ENCODE results near the gene C3orf20. TPM values are rescaled to one million over a fixed set of nuclear protein-coding genes. Genes with fewer than 3 reads are reported as not detected.
"Not testable (repeated sequence)": the region's sequence is repeated elsewhere in the genome, so short reads cannot be mapped to it uniquely, and the experiment has no call there.

Gene C3orf20
- total RNA-seq, 1 donor from 2014 or later = not detected

GRCh38 chr3:14728113-14728512 is 53.2 kb downstream of the C3orf20 start:
- no peak for ATAC-seq
- intact Hi-C loops (cut with DNase I) = no loop called here

DNA sequence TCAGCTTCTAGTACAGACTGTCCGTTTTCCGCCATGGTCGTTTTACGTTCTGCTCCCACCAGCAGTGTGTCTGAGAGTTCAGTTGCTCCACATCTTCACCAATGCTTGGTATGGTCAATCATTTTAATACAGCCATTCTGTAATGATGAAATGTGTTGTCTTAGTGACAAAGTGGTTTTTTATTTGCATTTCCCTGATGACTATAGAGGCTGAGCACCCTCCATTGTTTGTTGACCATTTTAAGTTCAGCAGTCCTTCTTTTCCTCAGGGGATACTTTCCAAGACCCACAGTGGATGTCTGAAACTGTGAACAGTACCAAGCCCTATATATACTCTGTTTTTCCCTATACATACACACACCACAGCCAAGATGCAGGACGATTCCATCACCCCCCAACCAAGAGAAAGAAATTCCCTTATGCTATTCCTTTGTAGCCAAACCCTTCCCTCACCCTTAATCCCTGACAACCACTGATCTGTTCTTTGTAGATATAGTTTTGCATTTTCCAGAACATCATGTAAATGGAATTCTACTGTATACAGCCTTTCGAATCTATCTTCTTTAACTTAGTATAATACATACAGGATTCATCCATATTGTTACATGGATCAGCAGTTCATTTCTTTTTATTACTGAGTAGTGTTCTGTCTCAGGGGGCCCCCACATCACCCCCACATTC is 55.9 kb downstream of the C3orf20 start:
- ATAC-seq (no peak), DNase-seq (ENCODE audit: missing footprints) (no peak)
- intact Hi-C loops (cut with DNase I) = no loop called here

More at GRCh38 chr3:14728113-14728512, 53.2 kb downstream of the C3orf20 start:
- DNase-seq (ENCODE audit: missing footprints) = no peak

GRCh38 chr3:14740983-14741382 is 66.0 kb downstream of the C3orf20 start:
- intact Hi-C loops (cut with DNase I) = no loop called here
- ATAC-seq = peak; percentile 46
- no peak for DNase-seq (ENCODE audit: missing footprints)

DNA sequence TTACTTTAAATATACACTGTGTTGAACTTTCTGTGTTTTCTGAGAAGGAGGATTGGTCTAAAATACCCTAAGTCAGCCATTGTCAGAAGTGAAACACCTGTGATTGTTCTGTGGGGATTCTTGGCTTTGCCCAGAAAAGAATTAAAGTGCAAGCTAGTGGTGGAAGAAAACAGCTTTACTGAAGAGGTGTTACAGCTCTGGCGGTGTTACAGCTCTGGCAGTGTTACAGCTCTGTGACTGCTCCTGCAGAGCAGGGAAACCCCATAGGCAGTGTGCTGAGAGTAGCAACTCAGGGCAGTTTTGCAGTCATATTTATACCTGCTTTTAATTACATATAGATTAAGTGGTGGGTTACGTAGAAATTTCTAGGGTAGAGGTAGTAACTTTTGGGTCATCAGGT is 66.6 kb downstream of the C3orf20 start:
- intact Hi-C loops (cut with DNase I) = no loop called here
- DNase-seq (ENCODE audit: missing footprints) (no peak), ATAC-seq (no peak)

- intact Hi-C loops (cut with DNase I) = no loop called here
- DNase-seq (ENCODE audit: missing footprints) (no peak), ATAC-seq (no peak)
Observed at GRCh38 chr3:14744556-14744955, 69.6 kb downstream of the C3orf20 start.

DNA sequence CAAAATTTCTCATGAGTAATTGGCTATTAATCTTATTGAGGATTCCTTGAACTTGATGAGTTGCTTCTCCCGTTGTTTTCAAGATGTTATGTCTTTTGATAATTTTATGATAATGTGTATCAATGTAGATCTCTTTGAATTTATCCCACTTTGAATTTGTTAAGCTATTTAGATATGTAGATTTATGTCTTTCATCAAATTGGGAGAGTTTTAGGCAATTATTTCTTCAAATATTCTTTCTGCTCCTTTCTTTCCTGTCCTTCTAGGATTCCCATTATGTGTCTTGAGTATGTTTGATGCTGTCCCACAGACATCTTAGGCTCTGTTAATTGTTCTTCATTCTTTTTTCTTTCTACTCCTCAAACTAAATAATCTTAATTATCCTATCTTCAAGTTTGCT is 75.7 kb downstream of the C3orf20 start:
- ATAC-seq = no peak
- no peak for DNase-seq (ENCODE audit: missing footprints)
- intact Hi-C loops (cut with DNase I) = no loop called here

GRCh38 chr3:14752979-14753378 is 78.0 kb downstream of the C3orf20 start:
- DNase-seq (ENCODE audit: missing footprints); ATAC-seq; intact Hi-C loops (cut with DNase I): not testable (repeated sequence)

- DNase-seq (ENCODE audit: missing footprints) (no peak), ATAC-seq (no peak)
- intact Hi-C loops (cut with DNase I) = no loop called here
Observed at GRCh38 chr3:14757153-14757700, 82.3 kb downstream of the C3orf20 start.

DNA sequence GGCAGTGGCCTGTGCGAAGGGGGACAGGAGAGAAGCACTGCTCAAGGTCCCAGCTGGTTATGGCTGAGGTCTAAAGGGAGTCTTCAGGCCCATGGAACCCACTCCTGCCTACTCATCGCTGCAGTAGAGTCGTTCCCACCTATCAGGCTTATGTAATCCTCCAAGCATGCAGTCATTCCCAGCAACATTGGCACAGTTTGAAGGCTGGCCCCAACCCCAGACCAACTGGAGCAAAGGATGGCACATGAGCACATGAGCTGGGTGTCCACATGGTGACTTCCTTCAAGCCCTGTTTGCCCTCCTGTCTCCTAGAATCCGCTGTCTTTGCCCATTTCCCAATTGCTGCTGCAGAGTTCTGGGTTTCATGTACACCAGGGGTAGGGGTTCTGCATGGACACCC is 83.4 kb downstream of the C3orf20 start:
- ATAC-seq = no peak
- intact Hi-C loops (cut with DNase I) = no loop called here
- DNase-seq (ENCODE audit: missing footprints) = no peak

DNA sequence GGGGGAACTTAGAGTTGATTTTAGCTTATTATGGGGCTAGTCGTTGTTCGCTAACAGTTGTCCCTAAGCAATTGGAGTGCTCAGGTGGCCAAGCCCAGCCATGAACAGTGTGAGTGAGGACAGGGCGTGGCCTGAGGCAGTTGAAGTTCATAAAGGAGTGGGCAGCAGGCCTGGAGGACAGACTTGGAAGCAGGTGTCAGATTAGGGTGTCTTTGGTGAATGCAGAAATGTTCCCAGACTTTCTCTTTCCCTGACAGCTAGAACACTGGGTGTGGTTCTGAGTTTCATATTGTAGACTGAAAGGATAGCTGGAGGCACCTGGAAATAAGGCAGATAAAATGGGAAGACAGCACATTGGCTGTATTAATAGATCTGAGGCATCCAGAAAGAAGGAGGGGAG is 84.0 kb downstream of the C3orf20 start:
- DNase-seq (ENCODE audit: missing footprints) (no peak), ATAC-seq (no peak)
- intact Hi-C loops (cut with DNase I) = no loop called here

GRCh38 chr3:14760185-14760584 is 85.2 kb downstream of the C3orf20 start:
- intact Hi-C loops (cut with DNase I) = no loop called here
- ATAC-seq (no peak), DNase-seq (ENCODE audit: missing footprints) (no peak)

- ATAC-seq (no peak), DNase-seq (ENCODE audit: missing footprints) (no peak)
- intact Hi-C loops (cut with DNase I) = no loop called here
Observed at GRCh38 chr3:14761121-14761672, 86.3 kb downstream of the C3orf20 start.

GRCh38 chr3:14761866-14762265 is 86.9 kb downstream of the C3orf20 start:
- DNase-seq (ENCODE audit: missing footprints) = no peak
- intact Hi-C loops (cut with DNase I) = no loop called here
- ATAC-seq = no peak

GRCh38 chr3:14762701-14763100 is 87.8 kb downstream of the C3orf20 start:
- intact Hi-C loops (cut with DNase I) = no loop called here
- DNase-seq (ENCODE audit: missing footprints) (no peak), ATAC-seq (no peak)

GRCh38 chr3:14764331-14765059 is 89.6 kb downstream of the C3orf20 start:
- DNase-seq (ENCODE audit: missing footprints) (no peak), ATAC-seq (no peak)
- intact Hi-C loops (cut with DNase I) = no loop called here

DNA sequence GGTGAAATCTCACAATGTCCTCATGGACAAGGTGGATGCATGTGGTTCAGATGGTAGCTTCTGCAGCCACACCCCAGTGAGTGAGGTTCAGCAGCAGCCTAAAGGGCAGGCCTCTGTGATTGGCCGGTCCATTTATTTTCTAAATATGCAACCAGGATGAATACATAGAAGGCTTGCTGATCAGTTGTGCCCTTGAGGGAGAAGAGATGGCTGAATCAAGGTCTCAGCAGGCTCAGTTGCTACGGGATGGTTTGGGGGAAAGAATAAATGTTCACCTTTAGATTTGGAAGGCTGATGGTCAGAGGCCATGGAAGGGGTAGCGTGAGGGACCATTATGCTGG is 90.1 kb downstream of the C3orf20 start:
- no peak for ATAC-seq
- intact Hi-C loops (cut with DNase I) = no loop called here
- no peak for DNase-seq (ENCODE audit: missing footprints)

DNA sequence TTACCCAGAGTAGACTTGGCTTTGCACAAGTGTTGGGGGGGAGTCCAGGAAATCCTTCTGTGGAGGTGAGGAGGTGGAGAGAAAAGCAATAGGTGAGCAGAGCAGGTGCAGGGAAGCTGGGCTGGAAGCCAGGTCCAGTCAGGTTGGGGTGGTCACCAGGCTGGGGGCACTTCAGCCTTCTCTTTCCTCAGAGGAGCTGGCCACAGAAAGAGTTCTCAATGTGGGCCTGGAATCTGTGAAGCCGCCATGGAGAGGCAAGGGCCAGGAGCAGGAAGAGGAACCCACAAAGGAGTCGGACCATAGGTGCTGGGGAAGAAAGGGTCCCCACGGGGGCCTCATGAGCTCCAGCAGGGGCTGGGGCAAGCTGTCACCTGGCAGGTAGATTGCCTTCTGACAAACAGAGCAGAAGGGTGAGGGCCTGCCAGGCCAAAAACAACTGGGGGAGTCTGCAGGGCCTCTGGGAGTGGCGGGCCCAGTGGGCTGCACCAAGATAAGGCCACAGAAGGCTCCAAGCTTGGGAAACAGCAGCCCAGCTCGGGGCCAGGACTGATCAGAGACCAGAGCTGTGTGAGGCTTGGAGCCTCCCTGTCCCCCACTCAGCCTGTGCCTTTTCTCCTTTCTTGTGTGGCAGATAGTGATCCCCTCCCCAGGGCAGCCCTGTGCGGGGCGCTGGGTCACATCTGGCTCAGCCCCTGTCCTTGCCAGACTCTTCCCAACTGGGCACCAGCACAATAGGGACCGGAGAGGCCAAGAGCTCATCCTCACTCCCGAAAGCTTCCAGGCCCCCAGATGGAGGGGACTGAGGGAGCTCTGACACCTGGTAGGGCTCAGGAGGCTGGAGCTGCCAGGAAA is 90.9 kb downstream of the C3orf20 start:
- intact Hi-C loops (cut with DNase I) = no loop called here
- ATAC-seq (no peak), DNase-seq (ENCODE audit: missing footprints) (no peak)

DNA sequence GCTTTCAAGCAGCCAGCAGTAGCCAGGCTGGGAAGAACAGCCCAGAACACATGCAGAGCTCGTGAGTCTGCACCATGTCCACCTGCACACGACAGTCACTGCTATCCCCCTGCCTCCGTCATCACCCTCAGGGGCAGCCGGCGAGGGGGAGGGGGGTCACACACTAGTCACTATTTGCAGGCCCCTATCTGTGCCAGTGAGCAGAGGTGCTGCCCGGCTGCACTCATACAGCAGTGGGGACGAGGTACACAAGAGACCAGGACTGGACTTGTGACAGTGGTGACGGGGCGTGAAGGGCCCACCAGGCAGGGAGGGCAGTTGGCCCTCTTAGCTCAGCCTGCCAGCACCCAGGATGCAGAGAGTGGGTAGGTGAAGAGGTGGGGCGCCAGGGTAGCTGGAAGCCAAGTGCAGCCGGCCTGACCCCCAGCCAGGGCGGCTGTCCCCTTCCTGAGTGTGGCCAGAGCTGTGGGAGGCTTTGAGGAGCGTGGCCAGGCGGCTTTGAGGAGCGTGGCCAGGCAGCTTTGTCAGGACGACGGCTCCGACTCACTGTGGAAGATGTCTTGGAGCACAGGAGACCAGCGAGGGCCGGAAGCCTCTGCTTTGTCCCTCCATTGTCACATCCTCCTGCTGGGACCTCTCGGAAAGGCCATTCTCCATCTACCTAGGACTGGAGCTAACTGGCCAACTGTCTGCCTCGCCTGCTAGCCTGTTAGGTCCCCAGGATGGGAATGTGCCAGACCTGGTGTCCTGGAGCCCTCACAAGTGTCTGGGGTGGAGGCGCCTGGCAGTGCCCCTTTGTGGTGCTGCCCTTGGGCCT is 91.7 kb downstream of the C3orf20 start:
- ATAC-seq (no peak), DNase-seq (ENCODE audit: missing footprints) (no peak)
- intact Hi-C loops (cut with DNase I) = no loop called here
